ENCODE results near the gene TMEM187.

DNA sequence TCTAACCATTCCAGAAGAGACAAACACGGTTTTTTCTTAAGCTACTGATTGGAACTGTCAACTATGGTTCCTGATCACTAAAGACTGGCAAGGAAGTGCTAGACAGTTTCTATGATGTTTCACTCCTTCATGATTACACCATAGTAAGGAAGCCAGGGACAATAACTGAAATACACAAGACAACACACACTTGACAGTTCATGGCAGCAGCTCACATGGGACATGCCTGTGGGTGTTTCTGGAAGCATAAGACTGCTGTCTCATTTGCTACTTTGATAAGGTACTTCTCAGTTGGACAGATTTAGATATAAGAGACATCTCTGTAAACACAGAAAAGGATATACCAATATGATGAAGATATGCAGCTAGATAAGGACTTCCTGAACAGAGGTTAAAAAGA, 55.4 kb downstream of the TMEM187 start:
- no peak for TF ChIP-seq POLR2AphosphoS5 (IDR thresholded peaks at IDR 0.05; ENCODE audit: low read depth, low read length)
- TF ChIP-seq, protein P1, sequence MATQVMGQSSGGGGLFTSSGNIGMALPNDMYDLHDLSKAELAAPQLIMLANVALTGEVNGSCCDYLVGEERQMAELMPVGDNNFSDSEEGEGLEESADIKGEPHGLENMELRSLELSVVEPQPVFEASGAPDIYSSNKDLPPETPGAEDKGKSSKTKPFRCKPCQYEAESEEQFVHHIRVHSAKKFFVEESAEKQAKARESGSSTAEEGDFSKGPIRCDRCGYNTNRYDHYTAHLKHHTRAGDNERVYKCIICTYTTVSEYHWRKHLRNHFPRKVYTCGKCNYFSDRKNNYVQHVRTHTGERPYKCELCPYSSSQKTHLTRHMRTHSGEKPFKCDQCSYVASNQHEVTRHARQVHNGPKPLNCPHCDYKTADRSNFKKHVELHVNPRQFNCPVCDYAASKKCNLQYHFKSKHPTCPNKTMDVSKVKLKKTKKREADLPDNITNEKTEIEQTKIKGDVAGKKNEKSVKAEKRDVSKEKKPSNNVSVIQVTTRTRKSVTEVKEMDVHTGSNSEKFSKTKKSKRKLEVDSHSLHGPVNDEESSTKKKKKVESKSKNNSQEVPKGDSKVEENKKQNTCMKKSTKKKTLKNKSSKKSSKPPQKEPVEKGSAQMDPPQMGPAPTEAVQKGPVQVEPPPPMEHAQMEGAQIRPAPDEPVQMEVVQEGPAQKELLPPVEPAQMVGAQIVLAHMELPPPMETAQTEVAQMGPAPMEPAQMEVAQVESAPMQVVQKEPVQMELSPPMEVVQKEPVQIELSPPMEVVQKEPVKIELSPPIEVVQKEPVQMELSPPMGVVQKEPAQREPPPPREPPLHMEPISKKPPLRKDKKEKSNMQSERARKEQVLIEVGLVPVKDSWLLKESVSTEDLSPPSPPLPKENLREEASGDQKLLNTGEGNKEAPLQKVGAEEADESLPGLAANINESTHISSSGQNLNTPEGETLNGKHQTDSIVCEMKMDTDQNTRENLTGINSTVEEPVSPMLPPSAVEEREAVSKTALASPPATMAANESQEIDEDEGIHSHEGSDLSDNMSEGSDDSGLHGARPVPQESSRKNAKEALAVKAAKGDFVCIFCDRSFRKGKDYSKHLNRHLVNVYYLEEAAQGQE (IDR thresholded peaks at IDR 0.05; ENCODE audit: insufficient read depth in 1 of 2, low read depth in 2 of 2, low read length in 2 of 2): no peak
- TF ChIP-seq TAF1 (IDR thresholded peaks at IDR 0.05; ENCODE audit: borderline replicate concordance, insufficient read depth, low read length): no peak
- no peak for TF ChIP-seq FOXP2 (optimal IDR thresholded peaks at IDR 0.05; ENCODE audit: borderline replicate concordance, extremely low read depth, extremely low read length, insufficient read depth)

All from PFSK-1 (cell line).